OCI-M2 (cell line): Measurements from ENCODE around the gene HOXC6.

Experiments
- DNase-seq: peaks from one replicate; lab custom pipeline; 2025; ENCODE audit not compliant: unreplicated experiment; lab: John Stamatoyannopoulos, UW

Gene HOXC6

GRCh38 chr12:54025499-54026405 lies 2.5 kb upstream of the HOXC6 start:
- DNase-seq, result no peak

GRCh38 chr12:54026640-54027441 lies 1.4 kb upstream of the HOXC6 start:
- DNase-seq, result no peak

DNA sequence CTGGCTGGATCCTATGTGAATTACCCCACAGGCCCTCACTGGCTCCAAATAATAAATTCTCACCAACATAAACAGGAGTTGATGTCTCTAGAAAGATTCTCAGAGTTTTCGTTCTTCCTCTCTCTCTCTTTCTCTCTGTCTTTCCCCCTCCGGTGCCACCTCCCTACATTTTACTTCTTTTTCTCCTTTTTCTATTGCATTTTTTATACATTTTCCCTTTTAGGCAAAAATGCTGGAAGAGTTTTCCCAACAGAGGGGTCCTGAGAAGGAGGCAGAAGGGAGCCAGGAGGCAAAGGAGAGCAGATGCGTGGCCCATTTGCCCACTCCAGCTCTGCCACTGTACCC lies 826 bp upstream of the HOXC6 start:
- DNase-seq, result no peak

DNA sequence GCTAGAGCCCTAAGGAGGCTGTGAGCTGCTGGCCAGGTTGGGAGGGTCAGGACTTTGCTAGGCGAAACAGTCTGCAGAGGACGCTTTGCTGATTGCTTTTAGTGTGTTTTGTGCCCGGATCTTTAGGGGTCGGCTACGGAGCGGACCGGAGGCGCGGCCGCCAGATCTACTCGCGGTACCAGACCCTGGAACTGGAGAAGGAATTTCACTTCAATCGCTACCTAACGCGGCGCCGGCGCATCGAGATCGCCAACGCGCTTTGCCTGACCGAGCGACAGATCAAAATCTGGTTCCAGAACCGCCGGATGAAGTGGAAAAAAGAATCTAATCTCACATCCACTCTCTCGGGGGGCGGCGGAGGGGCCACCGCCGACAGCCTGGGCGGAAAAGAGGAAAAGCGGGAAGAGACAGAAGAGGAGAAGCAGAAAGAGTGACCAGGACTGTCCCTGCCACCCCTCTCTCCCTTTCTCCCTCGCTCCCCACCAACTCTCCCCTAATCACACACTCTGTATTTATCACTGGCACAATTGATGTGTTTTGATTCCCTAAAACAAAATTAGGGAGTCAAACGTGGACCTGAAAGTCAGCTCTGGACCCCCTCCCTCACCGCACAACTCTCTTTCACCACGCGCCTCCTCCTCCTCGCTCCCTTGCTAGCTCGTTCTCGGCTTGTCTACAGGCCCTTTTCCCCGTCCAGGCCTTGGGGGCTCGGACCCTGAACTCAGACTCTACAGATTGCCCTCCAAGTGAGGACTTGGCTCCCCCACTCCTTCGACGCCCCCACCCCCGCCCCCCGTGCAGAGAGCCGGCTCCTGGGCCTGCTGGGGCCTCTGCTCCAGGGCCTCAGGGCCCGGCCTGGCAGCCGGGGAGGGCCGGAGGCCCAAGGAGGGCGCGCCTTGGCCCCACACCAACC lies 1.5 kb downstream of the HOXC6 start:
- DNase-seq, result no peak

- no peak for DNase-seq
Measured at GRCh38 chr12:54030442-54030801, 2.2 kb downstream of the HOXC6 start.

DNA sequence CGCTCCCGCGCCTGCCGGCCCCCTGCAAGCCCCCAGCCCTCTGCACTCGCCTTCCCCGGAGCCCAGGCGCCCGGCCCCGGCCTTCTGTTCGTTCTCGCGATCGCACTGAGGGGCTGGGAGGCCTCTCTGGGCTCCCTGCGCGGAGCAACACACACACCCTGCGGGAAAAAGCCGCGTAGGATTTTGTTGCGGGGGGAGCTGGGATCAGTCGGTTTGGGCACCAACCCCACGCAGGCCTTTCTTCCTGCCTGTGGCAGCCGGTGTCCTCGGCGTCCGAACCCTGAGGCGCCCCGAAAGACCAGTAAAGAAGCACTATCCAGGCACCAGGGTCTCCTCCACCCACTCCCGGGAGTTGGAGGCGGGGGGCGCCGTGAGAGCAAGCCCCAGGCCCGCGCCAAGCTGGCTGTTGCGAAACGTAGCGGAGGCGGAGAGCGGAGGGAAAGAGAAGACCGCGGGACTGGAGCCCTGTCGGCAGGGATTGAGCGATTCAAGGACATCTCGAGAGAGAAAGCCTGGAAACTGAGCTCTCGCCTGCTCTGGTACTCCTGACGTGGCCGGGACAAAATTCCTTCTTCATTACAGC lies 2.7 kb downstream of the HOXC6 start:
- no peak for DNase-seq

DNA sequence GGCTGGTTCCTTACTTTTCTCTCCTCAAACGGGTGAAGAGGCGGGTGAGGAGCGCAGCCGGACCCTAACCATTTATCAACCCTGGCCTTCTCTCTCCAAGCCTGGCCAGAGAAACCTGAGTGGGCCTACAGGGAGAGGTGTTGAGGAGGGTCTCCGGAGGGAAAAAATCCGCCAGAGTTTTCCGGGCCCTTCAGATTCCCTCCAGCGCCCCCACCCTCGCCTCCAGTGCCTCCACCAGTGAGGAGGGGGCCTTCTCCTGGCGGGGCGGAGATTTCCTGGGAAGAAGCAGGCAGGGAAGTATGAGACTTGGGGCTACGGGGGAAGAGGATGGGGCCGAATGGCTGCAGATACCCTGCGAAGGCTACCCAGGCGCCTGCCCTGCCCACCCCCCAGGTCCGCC lies 3.2 kb downstream of the HOXC6 start:
- no peak for DNase-seq

DNA sequence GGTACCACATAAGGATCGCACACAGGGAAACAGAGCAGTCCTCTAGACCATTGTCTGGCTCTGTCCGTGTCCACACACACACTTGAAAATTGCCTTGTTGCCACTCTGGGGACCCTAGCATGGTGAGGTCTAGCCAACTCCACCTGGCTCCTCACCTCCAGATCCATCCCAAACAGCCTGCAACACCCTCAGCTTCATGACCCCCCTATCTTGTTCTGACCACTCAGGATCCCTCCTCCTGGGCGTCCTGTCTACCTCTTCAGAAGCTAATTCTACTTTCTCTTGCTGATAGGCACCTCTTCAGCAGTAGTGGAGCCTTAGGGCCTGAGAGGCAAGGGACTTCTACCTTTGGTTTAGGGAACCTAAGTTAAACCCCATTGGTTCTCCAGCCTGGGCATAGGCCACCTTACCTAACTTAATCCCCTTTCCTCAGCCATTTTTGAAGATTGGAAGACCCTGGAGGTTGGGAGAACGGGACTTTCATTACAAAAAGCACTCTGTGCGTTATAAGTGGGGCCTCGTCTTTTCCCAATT lies 3.9 kb downstream of the HOXC6 start:
- DNase-seq, result no peak

DNA sequence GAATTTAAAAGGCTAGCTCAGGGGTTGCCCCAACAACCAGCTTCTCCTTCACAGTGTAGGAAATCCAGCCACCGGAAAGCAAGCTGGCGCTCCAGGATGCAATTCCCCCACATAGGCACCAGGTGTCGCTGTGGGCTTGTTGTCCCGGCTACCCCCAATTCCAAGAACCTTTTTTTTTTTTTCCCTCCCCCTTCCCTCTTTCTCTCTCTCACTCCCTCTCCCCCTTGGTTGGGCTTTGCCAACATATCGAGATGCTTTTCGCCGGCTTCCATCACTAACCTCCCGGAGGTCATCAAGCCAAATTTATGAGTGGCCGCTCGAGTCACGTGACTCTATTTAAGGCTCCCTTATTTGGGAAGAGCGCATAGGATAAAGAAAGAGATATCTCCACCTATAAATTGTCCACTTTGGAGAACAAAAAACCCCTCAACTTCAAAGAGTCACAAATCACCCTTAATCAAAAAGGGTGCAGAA lies 4.4 kb downstream of the HOXC6 start, which contains the start of gene HOXC5:
Gene HOXC5 (plus strand): TSS at position 424 of the 474 bp plus-strand sequence. CDS start 73 bp downstream, outside the sequence.
- DNase-seq, result peak; percentile 40

- no peak for DNase-seq
Measured at GRCh38 chr12:54033106-54033979, 5.1 kb downstream of the HOXC6 start.

- no peak for DNase-seq
Measured at GRCh38 chr12:54033980-54034784, 5.9 kb downstream of the HOXC6 start.

- no peak for DNase-seq
Measured at GRCh38 chr12:54034785-54035310, 6.6 kb downstream of the HOXC6 start.

GRCh38 chr12:54035568-54036264 lies 7.5 kb downstream of the HOXC6 start:
- no peak for DNase-seq

GRCh38 chr12:54036620-54037359 lies 8.6 kb downstream of the HOXC6 start:
- no peak for DNase-seq

DNA sequence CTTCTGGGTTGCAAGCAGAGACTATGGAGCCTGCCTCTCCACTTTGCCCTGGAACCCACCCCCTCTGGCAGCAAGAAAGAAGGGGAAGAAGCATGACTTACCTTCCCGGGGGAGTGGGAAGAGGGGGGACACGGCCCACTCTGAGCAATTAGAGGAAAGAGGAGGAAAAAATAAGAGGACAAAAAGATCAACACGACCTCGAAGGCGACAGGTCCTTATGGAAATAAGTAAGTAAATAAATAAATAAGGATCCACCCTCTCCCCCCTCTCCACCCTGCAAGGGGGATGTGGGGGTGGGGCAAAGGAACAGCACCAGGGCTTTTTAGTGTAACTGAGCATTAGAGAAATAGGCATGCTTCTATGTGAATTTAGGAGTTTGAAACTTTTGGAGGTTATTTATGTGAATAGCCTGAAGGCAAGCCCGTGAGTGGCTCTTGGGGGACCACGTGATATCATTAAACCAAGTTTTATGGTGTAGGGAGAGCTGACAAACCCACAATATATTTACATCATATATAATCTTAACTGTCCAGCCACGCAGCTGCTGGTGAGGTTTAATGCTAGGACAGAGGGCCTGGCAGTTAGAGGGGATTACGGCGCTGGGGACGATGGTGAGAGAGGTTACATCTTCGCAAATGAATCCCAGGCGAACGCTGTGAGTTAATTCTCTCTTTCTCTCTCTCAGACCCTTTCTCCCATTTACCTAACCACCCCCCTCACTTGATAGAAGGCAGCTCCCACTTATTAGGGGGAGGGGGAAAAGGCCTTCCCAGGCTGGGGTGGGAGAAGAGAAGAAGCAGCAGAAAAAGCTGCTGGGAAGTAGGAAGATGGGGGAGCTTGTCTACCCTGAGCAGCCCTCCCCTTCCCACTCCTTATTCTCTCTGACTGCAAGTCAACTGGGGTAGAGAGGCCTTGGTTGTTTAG lies 9.4 kb downstream of the HOXC6 start:
- DNase-seq, result no peak

- DNase-seq, result no peak
Measured at GRCh38 chr12:54038284-54038870, 10.1 kb downstream of the HOXC6 start.
